ENCODE measurements around the gene NAP1L1.

NAP1L1 gene

DNA sequence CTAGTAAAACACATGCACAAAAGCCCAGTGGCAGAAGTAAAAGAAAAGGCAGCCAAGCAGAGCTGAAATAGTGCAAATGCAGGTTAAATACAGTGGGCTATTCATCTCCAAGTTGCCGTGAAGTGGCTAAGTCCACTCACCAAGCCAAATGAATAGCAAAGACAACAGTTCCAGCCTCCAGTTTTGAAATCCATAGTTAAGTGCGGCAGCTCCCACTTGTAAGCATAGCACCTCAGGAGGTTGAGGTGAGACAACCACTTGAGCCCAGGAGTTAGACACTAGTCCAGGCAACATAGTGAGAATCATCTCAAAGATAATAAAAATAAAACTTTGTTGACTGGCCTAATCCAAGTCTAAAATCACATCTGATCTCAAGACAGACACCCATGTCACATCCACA is 43.1 kb downstream of the NAP1L1 start:
- in situ Hi-C loops (cut with MboI; ENCODE audit: low sequenced_read_pairs) = no loop called here

- in situ Hi-C loops (cut with MboI; ENCODE audit: low sequenced_read_pairs) = no loop called here
Measured at GRCh38 chr12:76040461-76040860, 44.0 kb downstream of the NAP1L1 start.

DNA sequence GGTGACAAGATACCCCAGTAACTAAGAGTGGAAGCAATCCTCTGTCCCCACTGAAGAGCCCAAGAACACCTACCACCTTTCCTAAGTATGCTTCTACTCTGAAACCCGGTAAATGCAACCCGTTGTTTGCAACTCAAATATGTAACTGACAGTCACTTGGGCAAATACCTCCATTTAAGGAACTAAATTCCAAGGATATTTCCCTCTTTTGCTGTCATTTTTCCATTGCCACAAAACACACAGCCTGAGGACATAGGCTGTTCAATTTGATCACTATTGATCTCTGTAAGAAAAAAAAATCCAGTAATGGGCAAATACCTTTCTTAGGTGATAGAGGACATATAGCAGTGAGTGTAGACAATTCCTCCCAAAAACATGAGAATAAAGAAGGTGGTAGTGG is 46.3 kb downstream of the NAP1L1 start:
- in situ Hi-C loops (cut with MboI; ENCODE audit: low sequenced_read_pairs) = no loop called here

- in situ Hi-C loops (cut with MboI; ENCODE audit: low sequenced_read_pairs) = no loop called here
Measured at GRCh38 chr12:76037130-76038103, 47.1 kb downstream of the NAP1L1 start.

DNA sequence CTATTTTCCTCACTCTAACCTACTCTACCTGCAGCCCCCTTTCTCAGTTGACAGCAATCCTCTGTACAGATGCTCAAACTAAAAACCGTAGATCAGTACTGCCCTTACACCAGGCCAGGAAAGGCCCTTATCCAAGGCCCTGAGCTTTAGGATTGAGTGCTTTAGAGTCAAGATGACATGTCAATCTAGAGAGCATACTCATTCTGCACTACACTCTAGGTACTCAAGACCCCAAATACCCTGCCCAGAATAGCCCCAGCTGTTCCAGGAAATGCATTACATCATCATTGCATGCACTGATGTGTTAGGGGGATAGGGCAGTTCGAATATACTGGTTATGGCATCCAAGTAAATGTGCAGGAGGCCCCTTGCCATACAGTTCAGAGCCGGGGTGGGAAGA is 49.4 kb downstream of the NAP1L1 start:
- in situ Hi-C loops (cut with MboI; ENCODE audit: low sequenced_read_pairs) = no loop called here

DNA sequence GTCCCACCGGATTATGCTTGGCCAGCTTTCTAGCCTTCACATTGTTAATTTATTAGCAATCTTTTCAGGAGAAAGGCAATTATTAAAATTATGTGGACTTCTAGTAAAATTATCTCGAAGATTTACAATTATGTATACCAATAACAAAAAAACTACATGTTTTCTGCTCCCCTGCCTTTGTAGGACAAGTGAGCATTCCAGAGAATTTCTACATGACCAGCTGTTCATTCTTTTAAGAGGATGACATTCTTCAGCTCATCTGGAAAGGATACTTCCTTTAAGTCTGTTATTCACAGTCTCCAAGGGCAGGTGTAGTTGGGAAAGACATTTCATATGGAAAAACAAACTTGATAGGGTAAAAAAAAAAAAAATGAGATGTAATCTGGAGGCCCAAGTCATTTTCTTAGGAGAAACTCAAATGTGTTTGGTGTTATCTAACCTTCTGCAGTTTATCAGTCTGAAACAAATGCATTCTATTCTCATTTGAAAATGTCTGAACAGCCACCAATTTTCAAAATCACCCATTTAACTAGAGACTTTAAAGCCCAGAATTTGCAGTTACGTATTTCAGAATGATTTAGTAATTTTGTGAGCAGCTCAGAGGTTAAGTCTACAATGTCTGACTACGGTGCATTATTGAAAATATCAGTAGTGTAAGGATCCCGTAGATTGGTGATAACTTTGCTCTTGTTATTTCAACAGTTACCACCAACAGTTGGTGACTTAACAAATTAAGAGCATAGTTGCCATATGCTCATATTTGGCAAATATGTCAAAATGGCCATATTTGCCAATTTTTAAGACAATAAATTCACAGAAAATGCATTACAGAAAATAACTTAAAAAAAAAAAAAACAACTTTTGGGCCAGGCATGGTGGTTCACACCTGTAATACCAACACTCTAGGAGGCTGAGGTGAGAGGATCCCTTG is 51.1 kb downstream of the NAP1L1 start:
- in situ Hi-C loops (cut with MboI; ENCODE audit: low sequenced_read_pairs) = no loop called here

DNA sequence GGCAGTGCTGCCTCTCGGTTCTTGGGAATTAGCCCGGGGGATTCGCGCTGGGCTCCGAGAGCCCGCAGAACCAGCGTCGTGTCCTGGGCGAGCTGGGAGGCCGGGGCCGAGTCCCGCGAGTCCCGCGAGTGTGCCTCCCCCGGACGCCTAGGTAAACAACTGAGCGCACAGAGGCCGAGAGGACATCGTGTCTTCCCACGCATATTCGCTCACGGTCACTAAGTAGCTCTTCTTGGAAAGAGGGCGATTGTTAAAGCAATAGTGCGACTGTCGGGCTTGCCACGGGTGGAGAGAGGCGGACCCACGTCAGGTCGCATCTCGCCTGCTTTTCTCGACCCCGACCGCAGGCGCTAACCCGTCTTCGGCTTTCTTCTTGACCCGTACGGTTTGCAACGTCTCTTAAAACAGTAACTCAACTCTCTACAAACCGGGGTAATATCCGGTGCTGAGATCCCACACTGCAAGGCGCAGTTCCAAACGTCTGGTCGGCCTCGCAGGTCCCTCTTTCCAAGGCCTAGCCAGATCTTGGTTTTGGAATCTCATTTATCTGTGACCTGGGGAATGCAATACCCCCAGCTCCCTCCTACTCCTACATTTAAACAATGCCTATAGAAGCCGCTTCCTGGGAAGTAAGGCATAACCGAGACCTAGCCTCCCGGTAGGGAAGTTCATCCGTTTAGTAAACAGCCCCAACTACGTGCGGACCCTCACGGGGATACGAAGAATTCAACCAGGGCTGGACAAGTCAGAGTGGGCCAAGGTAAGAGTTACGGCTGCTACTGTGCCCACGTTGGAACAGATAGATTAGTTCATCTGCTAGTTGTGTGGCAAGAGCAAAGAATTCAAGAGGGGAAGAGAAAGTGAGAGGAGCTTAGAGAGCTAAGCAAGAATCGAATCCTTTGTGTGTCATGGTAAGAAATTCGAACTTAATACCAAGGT is 52.2 kb downstream of the NAP1L1 start:
- in situ Hi-C loops (cut with MboI; ENCODE audit: low sequenced_read_pairs) = no loop called here

DNA sequence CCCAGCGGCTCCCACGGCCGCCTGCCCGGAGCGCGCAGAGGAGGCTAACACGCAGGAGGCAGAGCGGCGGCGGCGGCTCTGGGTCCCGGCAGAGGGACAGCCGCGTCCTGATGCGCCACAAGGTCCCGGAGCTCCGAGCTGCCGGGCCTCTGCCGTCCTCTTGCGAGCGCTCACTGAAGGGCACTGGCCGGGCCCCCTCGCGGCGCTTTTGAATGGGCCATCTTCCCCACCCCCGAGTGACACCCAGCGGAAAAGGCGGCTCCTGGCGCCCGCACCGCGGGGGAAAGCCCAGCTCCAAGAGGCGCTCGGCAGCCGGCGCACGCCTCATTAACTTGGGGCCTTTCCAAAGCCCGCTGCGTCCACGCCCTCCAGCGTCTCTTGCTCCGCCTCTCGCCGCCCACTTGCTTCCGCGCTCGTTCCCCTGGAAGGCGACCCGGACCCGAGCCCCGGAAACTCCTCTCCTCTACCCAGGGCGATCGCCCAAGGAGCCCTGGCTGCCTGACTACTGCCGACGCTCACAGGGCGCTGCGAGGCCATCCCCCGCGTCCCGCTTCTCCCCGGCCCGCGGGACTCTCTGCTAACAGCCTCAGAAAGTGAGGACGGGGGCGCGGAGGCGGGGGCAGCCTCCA is 53.0 kb downstream of the NAP1L1 start, which contains the start of gene PHLDA1:
Gene PHLDA1, minus strand, starts transcription at position 363 of the 629 bp plus-strand sequence.
- in situ Hi-C loops (cut with MboI; ENCODE audit: low sequenced_read_pairs) = no loop called here

GRCh38 chr12:76031081-76031413 is 53.4 kb downstream of the NAP1L1 start:
- in situ Hi-C loops (cut with MboI; ENCODE audit: low sequenced_read_pairs) = no loop called here

DNA sequence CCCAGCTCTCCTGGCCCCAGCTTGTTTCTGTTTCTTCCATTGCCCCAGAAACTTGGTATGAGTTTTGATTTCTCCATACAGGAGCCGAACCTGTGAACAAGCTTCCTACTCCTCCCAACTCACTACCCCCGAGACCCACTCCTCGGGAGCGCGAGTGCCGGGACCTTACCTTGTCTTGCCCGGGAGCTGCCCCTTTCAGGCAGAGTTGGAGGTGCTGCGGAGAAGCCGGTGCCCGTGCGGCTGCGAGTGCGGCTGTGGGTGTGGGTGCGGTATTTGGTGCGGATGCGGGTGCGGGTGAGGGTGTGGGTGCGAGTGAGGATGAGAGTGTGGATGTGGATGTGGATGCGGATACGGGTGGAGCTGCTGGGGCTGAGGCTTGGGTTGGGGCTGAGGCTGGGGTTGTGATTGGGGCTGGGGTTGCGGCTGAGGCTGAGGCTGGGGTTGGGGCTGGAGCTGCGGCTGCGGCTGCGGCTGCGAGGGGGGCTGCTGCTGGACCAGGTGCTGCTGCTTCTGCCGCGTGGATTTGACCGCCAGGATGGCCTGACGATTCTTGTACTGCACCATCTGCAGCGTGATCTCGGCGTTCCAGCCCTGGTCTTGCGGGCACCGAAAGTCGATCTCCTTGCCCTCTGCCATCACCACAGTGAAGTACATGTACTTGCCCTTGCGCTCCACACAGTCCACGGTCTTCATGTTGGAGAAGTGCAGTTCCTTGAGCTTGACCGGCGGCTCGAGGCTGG is 54.0 kb downstream of the NAP1L1 start:
- in situ Hi-C loops (cut with MboI; ENCODE audit: low sequenced_read_pairs) = no loop called here

DNA sequence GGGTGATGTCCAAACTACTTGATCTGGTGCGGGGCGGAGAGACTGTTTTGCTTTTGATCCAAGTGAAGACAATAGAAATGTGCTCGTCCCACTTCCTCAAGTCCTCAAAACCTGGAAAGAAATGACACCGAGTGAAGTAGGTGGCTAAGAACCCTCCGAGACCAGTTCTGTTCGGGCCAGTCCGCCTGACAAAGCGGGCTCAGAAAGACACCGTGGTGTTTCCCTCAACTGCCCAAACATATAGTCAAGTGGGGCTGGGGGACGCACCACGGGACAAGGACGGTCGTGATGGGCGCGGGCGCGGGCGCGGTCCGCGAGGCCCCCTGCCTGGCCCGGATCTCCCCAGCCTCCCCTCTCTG is 54.5 kb downstream of the NAP1L1 start:
- in situ Hi-C loops (cut with MboI; ENCODE audit: low sequenced_read_pairs) = no loop called here

GRCh38 chr12:76028571-76029277 is 55.8 kb downstream of the NAP1L1 start:
- in situ Hi-C loops (cut with MboI; ENCODE audit: low sequenced_read_pairs) = no loop called here

DNA sequence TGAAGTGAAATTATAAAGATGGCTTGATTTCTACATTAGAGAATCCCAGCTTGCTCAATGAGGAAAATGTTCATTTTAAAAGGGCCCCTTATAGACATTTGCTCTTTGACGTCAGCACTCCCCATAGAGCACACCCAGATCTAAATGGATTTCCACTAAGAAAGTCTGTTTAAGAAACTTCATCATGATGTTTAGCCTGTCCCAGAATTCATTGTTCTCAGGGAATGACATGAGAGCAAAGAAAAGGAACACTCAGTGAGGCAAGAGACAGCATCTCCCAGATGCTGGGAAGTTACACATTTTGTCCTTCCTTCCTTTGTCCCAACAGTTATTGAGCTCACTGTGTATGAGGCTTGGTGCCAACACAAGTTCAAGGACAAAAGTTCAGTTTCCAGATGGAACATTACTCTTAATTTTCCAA is 57.8 kb downstream of the NAP1L1 start:
- in situ Hi-C loops (cut with MboI; ENCODE audit: low sequenced_read_pairs) = no loop called here

DNA sequence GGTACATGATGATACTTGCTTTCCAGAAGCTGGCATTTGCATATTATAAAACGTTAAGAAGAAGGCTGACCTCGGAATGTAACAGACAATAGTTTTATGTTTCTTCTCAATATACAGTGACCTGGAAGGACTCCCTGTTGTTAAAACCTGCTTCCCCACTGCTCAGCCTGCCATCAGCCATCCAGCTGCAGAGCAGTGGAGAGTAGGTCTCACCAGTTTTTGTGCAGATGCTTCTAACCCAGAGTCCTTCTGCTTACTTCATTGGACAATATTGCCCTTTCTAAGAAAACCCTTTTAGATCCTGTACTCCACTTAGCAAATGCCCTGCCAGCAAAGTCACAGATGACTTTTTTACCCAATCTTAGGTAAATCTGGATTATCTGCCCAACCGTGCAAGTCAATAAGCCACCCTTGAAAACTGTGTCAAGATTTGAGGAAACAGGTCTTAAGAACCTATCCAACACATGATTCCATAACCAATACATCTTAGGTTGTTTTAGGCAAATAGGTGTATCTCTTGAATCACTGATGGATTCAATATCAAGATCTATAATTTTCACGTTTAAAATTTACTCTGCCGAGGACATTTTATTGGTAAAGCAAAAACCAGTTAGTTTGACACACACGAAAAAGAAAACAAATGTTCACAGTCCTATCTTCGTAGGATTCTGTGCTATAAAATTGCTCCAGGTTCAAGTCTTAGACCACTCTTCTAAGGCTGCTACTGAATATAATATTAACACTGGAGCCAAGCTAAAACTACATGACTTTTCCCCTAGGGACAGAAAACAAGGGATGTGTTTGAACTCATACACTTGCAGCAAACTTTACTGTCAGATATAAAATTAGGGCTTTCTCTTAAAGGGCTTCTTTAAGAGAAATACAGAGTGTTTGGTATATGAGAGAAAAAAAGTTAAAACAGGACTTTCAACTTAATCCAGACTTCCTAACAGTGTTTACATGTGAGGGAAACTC is 58.6 kb downstream of the NAP1L1 start:
- in situ Hi-C loops (cut with MboI; ENCODE audit: low sequenced_read_pairs) = no loop called here

DNA sequence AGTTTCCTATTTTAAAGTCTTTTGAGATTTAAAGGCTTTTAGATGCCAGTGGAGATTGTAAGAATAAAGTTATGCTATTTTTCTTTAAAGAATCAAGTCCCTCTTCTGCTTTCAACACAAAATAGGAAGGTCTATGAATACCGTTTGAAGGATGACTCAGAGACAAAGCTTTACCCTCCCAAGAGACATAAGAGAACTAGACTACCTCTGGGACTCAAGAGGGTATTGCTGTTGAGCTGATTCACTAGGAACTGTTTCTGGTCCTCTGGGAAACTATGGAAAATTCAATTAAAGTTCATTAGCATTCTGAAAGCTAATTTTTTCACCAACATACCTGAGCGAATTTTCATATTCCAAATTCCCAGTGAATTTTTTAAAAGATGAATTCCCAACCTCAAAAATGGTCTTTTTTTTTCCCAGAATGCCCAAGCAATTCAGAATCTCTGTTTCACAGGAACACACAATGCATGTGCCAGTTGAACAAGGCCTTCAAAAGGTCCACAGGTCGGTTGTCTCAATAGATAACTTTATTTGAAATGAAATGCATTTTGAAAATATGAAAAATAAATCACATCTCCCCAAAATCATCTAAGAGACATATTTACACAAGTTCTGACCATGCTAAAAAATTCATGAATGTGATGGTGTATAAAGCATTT is 59.4 kb downstream of the NAP1L1 start:
- in situ Hi-C loops (cut with MboI; ENCODE audit: low sequenced_read_pairs) = no loop called here

DNA sequence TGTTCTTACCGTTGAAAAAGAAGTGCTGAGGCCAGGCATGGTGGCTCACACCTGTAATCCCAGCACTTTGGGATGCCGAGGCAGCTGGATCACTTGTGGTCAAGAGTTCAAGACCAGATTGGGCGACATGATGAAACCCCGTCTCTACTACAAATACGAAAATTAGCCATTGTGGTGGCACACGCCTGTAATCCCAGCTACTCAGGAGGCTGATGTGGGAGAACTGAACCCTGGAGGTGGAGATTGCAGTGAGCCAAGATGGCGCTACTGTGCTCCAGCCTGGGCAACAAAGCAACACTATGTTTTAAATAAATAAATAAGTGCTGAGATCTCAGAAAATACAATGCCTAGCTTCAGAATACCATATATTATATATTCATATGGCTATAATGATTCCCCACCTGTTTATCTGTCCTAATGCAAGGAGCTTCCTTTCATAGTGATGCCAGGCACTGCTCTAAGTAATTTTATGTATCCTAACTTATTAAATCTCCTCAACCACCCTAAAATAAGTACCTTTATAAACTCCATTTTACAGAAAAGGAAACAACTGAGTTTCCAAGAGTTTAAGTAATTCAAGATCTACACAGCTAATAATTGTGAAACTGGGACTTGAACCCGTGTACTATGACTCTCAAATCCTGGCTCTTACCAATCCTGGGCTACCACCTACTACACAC is 60.2 kb downstream of the NAP1L1 start:
- in situ Hi-C loops (cut with MboI; ENCODE audit: low sequenced_read_pairs) = no loop called here
